ENCODE data around the gene OSBPL6. TPM values are rescaled to one million over a fixed set of nuclear protein-coding genes. Genes with fewer than 3 reads are reported as not detected.

The OSBPL6 gene
- total and polyA plus RNA-seq, 9 of the 15 experiments (the other 6 are each of a cell fraction or from before 2014, with no cell fraction given) = 3.4 to 12.7 (median 9.3) TPM

- ChIA-PET POLR2A (no interaction called here), CTCF (ENCODE audit: low intra/inter-chr PET ratio) (no interaction called here)
- 0 out of 2 replicates have a peak, but pooled peaks cover 4% of the 10 kb centered on the region for H4K20me1 ChIP-seq (replicated peaks; ENCODE audit: control insufficient read depth, insufficient read depth, low read length)
- TF ChIP-seq ZNF316 (IDR thresholded peaks at IDR 0.05) (peak; percentile 20; the same call in 1 of the 2 replicates), ZNF778 (CRISPR knock-in tag; IDR thresholded peaks at IDR 0.05) (no peak)
- H3K27ac ChIP-seq (ENCODE audit: extremely low read depth, low read depth, low read length) = no peak overlapping the region
- H2AFZ ChIP-seq (ENCODE audit: low read depth, low read length) = no peak overlapping the region
- H3K4me3 ChIP-seq = no peak overlapping the region
- intact Hi-C loops (cut with micrococcal nuclease) (no loop called here), in situ Hi-C loops (cut with MboI) (no loop called here)
- no peak for DNase-seq (ENCODE audit: extremely low read depth in 1 of 4, low spot score in 3 of 4)
- FAIRE-seq = no peak
- peaks cover 3 to 22% of the 10 kb centered on the region in 2 experiments; a peak in 4 of 5 replicates for H3K4me1 ChIP-seq (replicated peaks in 1 of 2; ENCODE audit: control insufficient read depth in 2 of 2, insufficient read depth in 2 of 2, low read length in 2 of 2)
- H3K79me2 ChIP-seq (ENCODE audit: control insufficient read depth, insufficient read depth, low read length) = peaks cover 16% of the 10 kb centered on the region; the same call in 1 of the 3 replicates
- H3K27me3 ChIP-seq (ENCODE audit: control insufficient read depth in 2 of 2, insufficient read depth in 2 of 2, low read length in 2 of 2) = peaks cover 0 to under 1% of the 10 kb centered on the region in 2 experiments; a peak in 2 of 5 replicates
- H3K9me1 ChIP-seq (ENCODE audit: control insufficient read depth, insufficient read depth, low read length) = no peaks in the 10 kb centered on the region
- H3K9ac ChIP-seq (ENCODE audit: insufficient read depth in 1 of 2, low read depth in 2 of 2, low read length in 2 of 2) = no peak overlapping the region
- ATAC-seq = 0 out of 3 replicates have a peak, but pooled peaks have one; percentile 10
- H3K36me3 ChIP-seq (ENCODE audit: control insufficient read depth, insufficient read depth, low read length) = no peaks in the 10 kb centered on the region
- H3K4me2 ChIP-seq (ENCODE audit: insufficient read depth, low read length) = no peak overlapping the region
- BruUV-seq (replicated peaks) = no TSS peak
- 40% methylated on average over 1 of the region's 1 CpG for WGBS (ENCODE audit: insufficient coverage, low coverage, missing lambda C conversion rate)
- H3K9me3 ChIP-seq (replicated peaks; ENCODE audit: control insufficient read depth, insufficient read depth, low read depth, low read length) = no peaks in the 10 kb centered on the region
Measured at GRCh38 chr2:178200331-178200730, 6.0 kb downstream of the OSBPL6 start.

GRCh38 chr2:178202927-178203326, 8.6 kb downstream of the OSBPL6 start:
- no peaks in the 10 kb centered on the region for H3K9me3 ChIP-seq (replicated peaks; ENCODE audit: control insufficient read depth, insufficient read depth, low read depth, low read length)
- H3K27me3 ChIP-seq (ENCODE audit: control insufficient read depth in 2 of 2, insufficient read depth in 2 of 2, low read length in 2 of 2) = no peaks in the 10 kb centered on the region; a peak in 2 of 5 replicates
- H3K36me3 ChIP-seq (ENCODE audit: control insufficient read depth, insufficient read depth, low read length) = no peaks in the 10 kb centered on the region
- H2AFZ ChIP-seq (ENCODE audit: low read depth, low read length) = no peak overlapping the region
- in situ Hi-C loops (cut with MboI) = no loop called here
- peaks cover 8% of the 10 kb centered on the region; the same call in 1 of the 3 replicates for H3K79me2 ChIP-seq (ENCODE audit: control insufficient read depth, insufficient read depth, low read length)
- FAIRE-seq (no peak), ATAC-seq (no peak), DNase-seq (ENCODE audit: extremely low read depth in 1 of 4, low spot score in 3 of 4) (no peak)
- H3K4me1 ChIP-seq (replicated peaks in 1 of 2; ENCODE audit: control insufficient read depth in 2 of 2, insufficient read depth in 2 of 2, low read length in 2 of 2) = peaks cover 3 to 15% of the 10 kb centered on the region in 2 experiments; a peak in 3 of 5 replicates
- intact Hi-C loops (cut with micrococcal nuclease) = no loop called here
- H4K20me1 ChIP-seq (replicated peaks; ENCODE audit: control insufficient read depth, insufficient read depth, low read length) = 0 out of 2 replicates have a peak, but pooled peaks cover 4% of the 10 kb centered on the region
- BruUV-seq (replicated peaks) = no TSS peak
- no peak overlapping the region for H3K27ac ChIP-seq (ENCODE audit: extremely low read depth, low read depth, low read length)
- H3K9me1 ChIP-seq (ENCODE audit: control insufficient read depth, insufficient read depth, low read length) = no peaks in the 10 kb centered on the region
- H3K4me3 ChIP-seq = no peak overlapping the region
- ChIA-PET CTCF (ENCODE audit: low intra/inter-chr PET ratio) (no interaction called here), POLR2A (interaction anchor here (0.9 kb wide), 1 partner anchor 18 kb away, joined by 3 read pairs; no protein-coding TSS in a partner anchor)
- H3K9ac ChIP-seq (ENCODE audit: insufficient read depth in 1 of 2, low read depth in 2 of 2, low read length in 2 of 2) = no peak overlapping the region
- H3K4me2 ChIP-seq (ENCODE audit: insufficient read depth, low read length) = no peak overlapping the region
- TF ChIP-seq PCBP1 (IDR thresholded peaks at IDR 0.05; ENCODE audit: low read depth, low read length, poor library complexity, severe bottlenecking) (no peak), TRIM25 (IDR thresholded peaks at IDR 0.05; ENCODE audit: borderline replicate concordance) (no peak), ILK (tag; IDR thresholded peaks at IDR 0.05; ENCODE audit: borderline replicate concordance, low read depth) (no peak), MECOM (CRISPR knock-in tag; IDR thresholded peaks at IDR 0.05) (no peak), NRF1 (conservative IDR thresholded peaks at IDR 0.05 in 1 of 2, IDR thresholded peaks at IDR 0.05 in 1 of 2) (no peak), SLC30A9 (CRISPR knock-in tag; IDR thresholded peaks at IDR 0.05) (no peak), SMARCE1 (IDR thresholded peaks at IDR 0.05) (no peak), MCM5 (IDR thresholded peaks at IDR 0.05; ENCODE audit: low read depth) (no peak)
- TF ChIP-seq, protein P1, sequence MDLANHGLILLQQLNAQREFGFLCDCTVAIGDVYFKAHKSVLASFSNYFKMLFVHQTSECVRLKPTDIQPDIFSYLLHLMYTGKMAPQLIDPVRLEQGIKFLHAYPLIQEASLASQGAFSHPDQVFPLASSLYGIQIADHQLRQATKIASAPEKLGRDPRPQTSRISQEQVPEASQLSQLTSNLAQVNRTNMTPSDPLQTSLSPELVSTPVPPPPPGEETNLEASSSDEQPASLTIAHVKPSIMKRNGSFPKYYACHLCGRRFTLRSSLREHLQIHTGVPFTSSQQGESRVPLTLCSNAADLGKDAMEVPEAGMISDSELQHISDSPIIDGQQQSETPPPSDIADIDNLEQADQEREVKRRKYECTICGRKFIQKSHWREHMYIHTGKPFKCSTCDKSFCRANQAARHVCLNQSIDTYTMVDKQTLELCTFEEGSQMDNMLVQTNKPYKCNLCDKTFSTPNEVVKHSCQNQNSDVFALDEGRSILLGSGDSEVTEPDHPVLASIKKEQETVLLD (IDR thresholded peaks at IDR 0.05) = no peak
